ENCODE results near the gene FHAD1.

Gene FHAD1

GRCh38 chr1:15326691-15327588, 79.9 kb downstream of the FHAD1 start:
- no peak for DNase-seq (ENCODE audit: low read depth in 3 of 3)

GRCh38 chr1:15328351-15329103, 81.5 kb downstream of the FHAD1 start:
- no peak for DNase-seq (ENCODE audit: low read depth in 3 of 3)

GRCh38 chr1:15329104-15329820, 82.2 kb downstream of the FHAD1 start:
- no peak for DNase-seq (ENCODE audit: low read depth in 3 of 3)

GRCh38 chr1:15330028-15330427, 83.0 kb downstream of the FHAD1 start:
- DNase-seq (ENCODE audit: low read depth in 3 of 3) = no peak

GRCh38 chr1:15331180-15331579, 84.2 kb downstream of the FHAD1 start:
- DNase-seq (ENCODE audit: low read depth in 3 of 3) = no peak

GRCh38 chr1:15331734-15332133, 84.7 kb downstream of the FHAD1 start:
- DNase-seq (ENCODE audit: low read depth in 3 of 3) = no peak

GRCh38 chr1:15332525-15332924, 85.5 kb downstream of the FHAD1 start:
- no peak for DNase-seq (ENCODE audit: low read depth in 3 of 3)

- no peak for DNase-seq (ENCODE audit: low read depth in 3 of 3)
These were observed 86.1 kb downstream of the FHAD1 start for GRCh38 chr1:15332952-15333715.

GRCh38 chr1:15334995-15335394, 88.0 kb downstream of the FHAD1 start:
- DNase-seq (ENCODE audit: low read depth in 3 of 3) = no peak

- no peak for DNase-seq (ENCODE audit: low read depth in 3 of 3)
These were observed 89.8 kb downstream of the FHAD1 start for GRCh38 chr1:15336866-15337265.

GRCh38 chr1:15337656-15338402, 90.8 kb downstream of the FHAD1 start:
- DNase-seq (ENCODE audit: low read depth in 3 of 3) = no peak

GRCh38 chr1:15339570-15339969, 92.5 kb downstream of the FHAD1 start:
- no peak for DNase-seq (ENCODE audit: low read depth in 3 of 3)

- DNase-seq (ENCODE audit: low read depth in 3 of 3) = no peak
These were observed 94.2 kb downstream of the FHAD1 start for GRCh38 chr1:15341228-15341627.

- DNase-seq (ENCODE audit: low read depth in 3 of 3) = no peak
These were observed 94.8 kb downstream of the FHAD1 start for GRCh38 chr1:15341634-15342407.

- DNase-seq (ENCODE audit: low read depth in 3 of 3) = no peak
These were observed 95.5 kb downstream of the FHAD1 start for GRCh38 chr1:15342408-15342967.

- DNase-seq (ENCODE audit: low read depth in 3 of 3) = no peak
These were observed 96.1 kb downstream of the FHAD1 start for GRCh38 chr1:15343099-15343498.

GRCh38 chr1:15343729-15344128, 96.7 kb downstream of the FHAD1 start:
- DNase-seq (ENCODE audit: low read depth in 3 of 3) = no peak

- DNase-seq (ENCODE audit: low read depth in 3 of 3) = no peak
These were observed 97.4 kb downstream of the FHAD1 start for GRCh38 chr1:15344380-15344779.

GRCh38 chr1:15344800-15345704, 98.0 kb downstream of the FHAD1 start:
- DNase-seq (ENCODE audit: low read depth in 3 of 3) = no peak
